Measurements from ENCODE around the gene RBM12.

DNA sequence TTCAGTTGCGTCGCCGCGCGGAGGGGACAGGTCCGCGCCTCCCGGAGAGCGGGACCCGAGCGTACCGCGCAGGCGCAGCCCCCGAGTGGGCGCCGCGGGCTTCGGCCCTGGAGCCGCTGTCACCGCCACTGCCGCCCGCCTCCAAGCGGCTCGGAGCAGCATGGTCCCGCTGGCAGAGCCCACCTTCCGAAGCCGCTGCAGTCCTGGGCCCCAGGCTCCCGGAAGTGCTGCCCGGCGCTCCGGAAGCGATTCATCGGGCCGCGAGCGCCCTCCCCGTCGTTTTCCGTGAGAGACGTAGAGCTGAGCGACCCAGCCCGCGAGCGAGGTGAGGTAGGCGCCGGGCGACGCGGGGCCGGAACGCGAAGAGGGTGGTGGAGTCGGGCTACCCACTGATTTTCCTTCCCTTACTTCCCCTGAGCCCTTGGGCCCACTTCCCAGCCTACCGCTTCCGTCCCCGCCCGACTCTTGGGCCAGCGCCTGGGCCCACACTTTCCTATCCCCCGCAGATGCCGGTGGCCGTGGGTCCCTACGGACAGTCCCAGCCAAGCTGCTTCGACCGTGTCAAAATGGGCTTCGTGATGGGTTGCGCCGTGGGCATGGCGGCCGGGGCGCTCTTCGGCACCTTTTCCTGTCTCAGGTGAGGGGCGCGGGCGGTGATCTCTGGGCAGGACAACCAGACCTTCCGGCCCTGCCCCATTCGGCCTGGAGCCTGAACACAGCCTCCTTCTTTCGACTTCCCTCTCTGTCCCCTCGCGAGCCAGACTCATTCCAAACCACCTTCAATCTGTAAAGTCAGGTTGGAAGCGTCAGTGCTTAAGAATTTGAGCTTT lies 34.6 kb upstream of the RBM12 start, which contains the start of the genes NFS1 and ROMO1:
- peak; percentile 74 to 92 (median 83) for TF ChIP-seq POLR2AphosphoS5 (IDR thresholded peaks at IDR 0.05)
- TF ChIP-seq, protein P1, sequence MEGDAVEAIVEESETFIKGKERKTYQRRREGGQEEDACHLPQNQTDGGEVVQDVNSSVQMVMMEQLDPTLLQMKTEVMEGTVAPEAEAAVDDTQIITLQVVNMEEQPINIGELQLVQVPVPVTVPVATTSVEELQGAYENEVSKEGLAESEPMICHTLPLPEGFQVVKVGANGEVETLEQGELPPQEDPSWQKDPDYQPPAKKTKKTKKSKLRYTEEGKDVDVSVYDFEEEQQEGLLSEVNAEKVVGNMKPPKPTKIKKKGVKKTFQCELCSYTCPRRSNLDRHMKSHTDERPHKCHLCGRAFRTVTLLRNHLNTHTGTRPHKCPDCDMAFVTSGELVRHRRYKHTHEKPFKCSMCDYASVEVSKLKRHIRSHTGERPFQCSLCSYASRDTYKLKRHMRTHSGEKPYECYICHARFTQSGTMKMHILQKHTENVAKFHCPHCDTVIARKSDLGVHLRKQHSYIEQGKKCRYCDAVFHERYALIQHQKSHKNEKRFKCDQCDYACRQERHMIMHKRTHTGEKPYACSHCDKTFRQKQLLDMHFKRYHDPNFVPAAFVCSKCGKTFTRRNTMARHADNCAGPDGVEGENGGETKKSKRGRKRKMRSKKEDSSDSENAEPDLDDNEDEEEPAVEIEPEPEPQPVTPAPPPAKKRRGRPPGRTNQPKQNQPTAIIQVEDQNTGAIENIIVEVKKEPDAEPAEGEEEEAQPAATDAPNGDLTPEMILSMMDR (IDR thresholded peaks at IDR 0.05): peak in 1 of 7 experiments; percentile 40
- TF ChIP-seq POLR2A (IDR thresholded peaks at IDR 0.05): peak in 1 of 4 donors; percentile 29
- no peak for TF ChIP-seq EP300 (IDR thresholded peaks at IDR 0.05)

Measured in stomach (tissue), 4 donors.